ENCODE measurements around the gene FBXO9. TPM values are rescaled to one million over a fixed set of nuclear protein-coding genes. Genes with fewer than 3 reads are reported as not detected.
A peak's percentile ranks its signal among the peaks of the same experiment; 100 is the strongest.

The FBXO9 gene
- total RNA-seq, 1 donor from 2014 or later = 80.2 TPM

- Histone ChIP-seq H4K20me1 (ENCODE audit: insufficient read depth, low read length) (no peaks in the 10 kb centered on the region), H3K9me3 (ENCODE audit: insufficient read depth, low read depth, low read length) (no peaks in the 10 kb centered on the region), H3K27ac (ENCODE audit: low read depth, low read length) (no peak overlapping the region), H3K79me2 (ENCODE audit: insufficient read depth, low read length) (no peaks in the 10 kb centered on the region), H3K4me1 (ENCODE audit: insufficient read depth, low read length) (no peaks in the 10 kb centered on the region), H3K9ac (ENCODE audit: low read length) (no peak overlapping the region), H3K4me3 (ENCODE audit: insufficient read depth, low read depth, low read length) (no peak overlapping the region), H3K4me2 (ENCODE audit: low read length) (no peak overlapping the region), H3K27me3 (ENCODE audit: insufficient read depth, low read length) (no peaks in the 10 kb centered on the region), H2AFZ (ENCODE audit: low read depth, low read length) (no peak overlapping the region), H3K36me3 (ENCODE audit: insufficient read depth, low read length) (no peaks in the 10 kb centered on the region)
- peak overlapping the region; percentile 88 for H3K27ac Mint-ChIP-seq (ENCODE audit: unreplicated experiment)
- H3K4me1 Mint-ChIP-seq (ENCODE audit: low read depth, unreplicated experiment) = peaks cover 6% of the 10 kb centered on the region
- DNase-seq (ENCODE audit: low read depth) (peak; percentile 18), FAIRE-seq (no peak)
- H3K4me3 Mint-ChIP-seq (ENCODE audit: unreplicated experiment) = no peak overlapping the region
- no peaks in the 10 kb centered on the region for H3K27me3 Mint-ChIP-seq (ENCODE audit: low read depth, unreplicated experiment)
- peaks cover 10% of the 10 kb centered on the region for H3K9me3 Mint-ChIP-seq (ENCODE audit: unreplicated experiment)
- H3K36me3 Mint-ChIP-seq (ENCODE audit: low read depth, unreplicated experiment) = no peaks in the 10 kb centered on the region
- TF ChIP-seq EZH2 (IDR thresholded peaks at IDR 0.05; ENCODE audit: insufficient read depth, low read length) = no peak
These were observed 54.7 kb downstream of the FBXO9 start for GRCh38 chr6:53119772-53120409.

GRCh38 chr6:53124131-53124800 is 59.1 kb downstream of the FBXO9 start:
- Histone ChIP-seq H3K36me3 (ENCODE audit: insufficient read depth, low read length) (no peaks in the 10 kb centered on the region), H3K9me3 (ENCODE audit: insufficient read depth, low read depth, low read length) (no peaks in the 10 kb centered on the region), H4K20me1 (ENCODE audit: insufficient read depth, low read length) (no peaks in the 10 kb centered on the region), H3K4me2 (ENCODE audit: low read length) (no peak overlapping the region), H3K4me1 (ENCODE audit: insufficient read depth, low read length) (no peaks in the 10 kb centered on the region), H3K79me2 (ENCODE audit: insufficient read depth, low read length) (no peaks in the 10 kb centered on the region), H3K27me3 (ENCODE audit: insufficient read depth, low read length) (peaks cover 11% of the 10 kb centered on the region), H3K4me3 (ENCODE audit: insufficient read depth, low read depth, low read length) (no peak overlapping the region), H3K27ac (ENCODE audit: low read depth, low read length) (no peak overlapping the region), H3K9ac (ENCODE audit: low read length) (no peak overlapping the region), H2AFZ (ENCODE audit: low read depth, low read length) (no peak overlapping the region)
- no peak for TF ChIP-seq CTCF (IDR thresholded peaks at IDR 0.05; ENCODE audit: insufficient read depth, low read depth, low read length)
- TF ChIP-seq EZH2 (IDR thresholded peaks at IDR 0.05; ENCODE audit: insufficient read depth, low read length) = no peak
- no peaks in the 10 kb centered on the region for H3K36me3 Mint-ChIP-seq (ENCODE audit: low read depth, unreplicated experiment)
- DNase-seq (ENCODE audit: low read depth) = no peak
- no peaks in the 10 kb centered on the region for H3K9me3 Mint-ChIP-seq (ENCODE audit: unreplicated experiment)
- no peak overlapping the region for H3K4me3 Mint-ChIP-seq (ENCODE audit: unreplicated experiment)
- peaks cover 12% of the 10 kb centered on the region for H3K27me3 Mint-ChIP-seq (ENCODE audit: low read depth, unreplicated experiment)
- peaks cover 6% of the 10 kb centered on the region for H3K4me1 Mint-ChIP-seq (ENCODE audit: low read depth, unreplicated experiment)
- FAIRE-seq = no peak
- H3K27ac Mint-ChIP-seq (ENCODE audit: unreplicated experiment) = no peak overlapping the region

GRCh38 chr6:53125276-53125675 is 60.1 kb downstream of the FBXO9 start:
- peaks cover 16% of the 10 kb centered on the region for H3K27me3 Mint-ChIP-seq (ENCODE audit: low read depth, unreplicated experiment)
- H3K4me1 ChIP-seq (ENCODE audit: insufficient read depth, low read length) = no peaks in the 10 kb centered on the region
- no peak overlapping the region for H3K9ac ChIP-seq (ENCODE audit: low read length)
- no peak for DNase-seq (ENCODE audit: low read depth)
- no peaks in the 10 kb centered on the region for H4K20me1 ChIP-seq (ENCODE audit: insufficient read depth, low read length)
- H3K27ac Mint-ChIP-seq (ENCODE audit: unreplicated experiment) = no peak overlapping the region
- no peaks in the 10 kb centered on the region for H3K36me3 Mint-ChIP-seq (ENCODE audit: low read depth, unreplicated experiment)
- H3K4me2 ChIP-seq (ENCODE audit: low read length) = no peak overlapping the region
- H3K4me1 Mint-ChIP-seq (ENCODE audit: low read depth, unreplicated experiment) = no peaks in the 10 kb centered on the region
- H3K79me2 ChIP-seq (ENCODE audit: insufficient read depth, low read length) = no peaks in the 10 kb centered on the region
- no peaks in the 10 kb centered on the region for H3K9me3 ChIP-seq (ENCODE audit: insufficient read depth, low read depth, low read length)
- no peaks in the 10 kb centered on the region for H3K9me3 Mint-ChIP-seq (ENCODE audit: unreplicated experiment)
- H3K4me3 Mint-ChIP-seq (ENCODE audit: unreplicated experiment) = no peak overlapping the region
- H3K27ac ChIP-seq (ENCODE audit: low read depth, low read length) = no peak overlapping the region
- FAIRE-seq = no peak
- H2AFZ ChIP-seq (ENCODE audit: low read depth, low read length) = no peak overlapping the region
- TF ChIP-seq CTCF (IDR thresholded peaks at IDR 0.05; ENCODE audit: insufficient read depth, low read depth, low read length) (no peak), EZH2 (IDR thresholded peaks at IDR 0.05; ENCODE audit: insufficient read depth, low read length) (no peak)
- no peaks in the 10 kb centered on the region for H3K36me3 ChIP-seq (ENCODE audit: insufficient read depth, low read length)
- H3K4me3 ChIP-seq (ENCODE audit: insufficient read depth, low read depth, low read length) = no peak overlapping the region
- H3K27me3 ChIP-seq (ENCODE audit: insufficient read depth, low read length) = peaks cover 15% of the 10 kb centered on the region
